Measurements from ENCODE around the gene BTBD2. TPM values are rescaled to one million over a fixed set of nuclear protein-coding genes. Genes with fewer than 3 reads are reported as not detected.

BTBD2 gene
- polyA plus RNA-seq, 1 donor = 83.9 TPM

DNA sequence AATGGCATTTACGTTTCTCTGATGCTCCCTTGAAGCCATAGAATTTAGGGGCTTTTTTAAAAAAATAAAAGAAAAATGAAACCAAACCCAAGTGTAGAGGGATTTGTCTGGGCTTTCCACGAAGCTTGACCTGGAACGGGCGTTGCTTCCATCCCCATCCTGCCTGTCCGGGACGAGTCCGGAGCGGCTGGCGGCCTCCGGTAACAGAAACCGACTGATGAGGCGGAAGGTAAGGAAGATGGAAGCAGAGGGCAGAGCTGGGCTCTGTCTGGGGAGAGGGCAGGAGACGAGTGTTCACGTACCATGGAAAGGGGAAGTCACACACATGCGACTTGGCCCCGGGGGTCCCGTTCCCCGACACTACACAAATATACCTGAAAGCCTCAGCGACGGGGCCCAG is 34.3 kb downstream of the BTBD2 start:
- DNase-seq = no peak

DNA sequence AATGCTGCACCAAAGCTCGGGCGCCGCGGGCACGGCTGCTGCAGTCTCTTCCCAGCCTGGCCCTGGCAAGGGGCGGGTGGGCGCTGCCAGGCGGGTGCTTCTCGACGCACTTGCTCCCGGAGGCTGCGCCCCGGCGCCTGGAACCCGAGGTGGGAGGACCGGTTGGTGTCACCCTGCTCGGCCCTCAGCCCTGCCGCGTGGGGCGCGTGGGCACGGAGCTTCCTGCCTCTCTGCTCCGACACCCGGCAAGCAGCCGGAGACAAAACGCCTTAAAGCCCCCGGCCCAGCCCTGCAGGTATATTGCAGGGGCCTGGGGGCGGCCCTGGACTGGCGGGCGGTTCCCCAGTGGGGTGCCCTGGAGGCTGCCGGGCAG is 34.7 kb downstream of the BTBD2 start:
- DNase-seq = no peak

DNA sequence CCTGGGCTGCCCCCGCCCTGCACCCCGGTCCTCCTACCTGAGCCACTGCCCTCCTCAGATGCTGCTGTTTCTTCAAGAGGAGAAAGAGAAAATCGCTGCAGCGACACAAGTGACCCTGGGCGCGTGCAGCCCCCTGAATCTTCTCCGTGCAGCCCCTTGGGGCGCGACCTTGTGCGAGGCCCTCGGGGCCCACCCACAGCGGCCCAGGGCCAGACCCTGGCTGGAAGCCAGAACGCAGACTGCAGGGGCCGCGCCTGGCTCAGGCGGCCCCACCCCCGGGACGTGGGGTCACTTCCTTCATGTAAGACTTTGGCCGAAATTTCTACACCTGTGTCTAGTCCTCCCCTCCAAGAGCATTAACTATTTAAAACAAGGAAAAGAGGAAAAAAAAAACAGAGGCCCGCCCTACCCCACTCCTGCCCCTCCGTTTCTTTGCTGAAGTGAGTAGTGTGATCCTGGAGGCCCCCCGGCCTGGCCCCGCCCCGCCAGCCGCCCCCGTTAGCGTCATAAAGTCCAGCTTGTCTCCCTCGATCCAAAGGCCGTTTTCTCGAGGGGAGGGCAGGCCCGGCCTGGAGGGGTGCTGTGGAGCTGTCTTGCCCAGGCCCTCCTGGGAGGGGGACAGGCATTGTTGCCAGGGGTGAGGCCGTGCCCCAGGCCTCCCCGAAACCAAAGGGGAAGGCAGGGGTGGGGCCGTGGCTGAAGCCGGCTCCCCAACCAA is 35.3 kb downstream of the BTBD2 start:
- DNase-seq = no peak

DNA sequence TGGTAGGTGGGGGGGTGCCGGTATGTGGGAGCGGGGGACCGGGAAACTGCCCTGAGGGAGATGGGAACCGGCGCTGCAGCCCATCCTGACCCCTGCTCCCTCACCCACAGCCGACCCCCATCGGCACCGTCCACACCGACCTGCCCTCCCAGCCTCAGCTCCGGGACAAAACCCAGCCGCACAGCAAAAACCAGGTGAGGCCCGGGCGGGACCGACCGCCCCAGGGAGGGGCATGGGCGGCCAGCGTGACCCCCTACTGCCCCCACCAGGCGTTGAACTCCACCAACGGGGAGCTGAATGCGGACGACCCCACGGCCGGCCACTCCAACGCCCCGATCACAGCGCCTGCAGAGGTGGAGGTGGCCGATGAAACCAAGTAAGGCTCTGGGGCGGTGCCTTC is 35.9 kb downstream of the BTBD2 start:
- no peak for DNase-seq

DNA sequence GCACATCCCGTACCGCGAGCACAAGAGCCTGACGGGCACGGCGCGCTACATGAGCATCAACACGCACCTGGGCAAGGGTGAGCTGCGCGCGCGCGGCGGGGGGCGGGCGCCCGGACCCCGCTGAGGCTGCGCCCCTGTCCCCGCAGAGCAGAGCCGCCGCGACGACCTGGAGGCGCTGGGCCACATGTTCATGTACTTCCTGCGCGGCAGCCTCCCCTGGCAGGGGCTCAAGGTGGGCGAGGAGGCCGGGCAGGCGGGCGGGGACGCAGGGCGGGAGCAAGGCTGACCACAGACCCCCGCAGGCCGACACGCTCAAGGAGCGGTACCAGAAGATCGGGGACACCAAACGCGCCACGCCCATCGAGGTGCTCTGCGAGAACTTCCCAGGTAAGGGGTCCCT is 36.5 kb downstream of the BTBD2 start:
- DNase-seq = no peak

DNA sequence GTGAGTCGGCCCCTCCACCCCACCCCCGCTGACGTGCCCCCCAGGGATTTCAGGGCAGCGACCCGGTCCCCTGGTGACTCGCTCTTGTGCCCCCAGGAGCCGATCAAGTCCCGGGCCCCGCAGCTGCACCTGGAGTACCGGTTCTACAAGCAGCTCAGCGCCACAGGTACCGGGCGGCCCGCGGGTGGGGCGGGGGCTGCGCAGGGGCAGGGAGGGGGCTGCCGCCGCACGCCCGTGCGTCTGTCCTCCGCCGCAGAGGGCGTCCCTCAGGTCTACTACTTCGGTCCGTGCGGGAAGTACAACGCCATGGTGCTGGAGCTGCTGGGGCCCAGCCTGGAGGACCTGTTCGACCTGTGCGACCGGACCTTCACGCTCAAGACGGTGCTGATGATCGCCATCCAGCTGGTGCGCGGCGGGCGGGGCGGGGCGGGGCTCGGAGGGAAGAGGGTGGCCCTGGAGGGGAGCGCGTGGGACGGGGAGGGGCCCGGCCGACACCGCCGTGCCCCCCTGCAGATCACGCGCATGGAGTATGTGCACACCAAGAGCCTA is 37.1 kb downstream of the BTBD2 start:
- no peak for DNase-seq

DNA sequence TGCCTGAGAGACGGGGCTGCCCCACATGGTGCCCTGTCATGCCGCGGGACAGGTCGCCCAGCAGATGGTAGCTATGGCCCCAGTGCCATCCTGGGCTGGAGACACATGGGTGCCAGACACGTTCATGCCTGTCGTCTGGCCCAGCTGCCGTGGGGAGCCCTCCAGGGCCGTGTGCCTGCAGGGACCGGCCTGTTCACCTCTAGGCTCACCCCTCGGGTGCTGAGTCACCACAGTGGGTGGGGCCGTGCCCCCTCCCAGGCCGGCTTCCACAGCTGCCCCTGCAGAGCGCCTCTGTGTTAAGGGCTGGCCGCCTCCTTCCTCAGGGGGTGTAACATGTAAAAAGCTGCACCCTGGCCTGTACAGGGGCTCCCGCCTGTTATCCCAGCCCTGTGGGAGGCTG is 38.4 kb downstream of the BTBD2 start:
- no peak for DNase-seq

DNA sequence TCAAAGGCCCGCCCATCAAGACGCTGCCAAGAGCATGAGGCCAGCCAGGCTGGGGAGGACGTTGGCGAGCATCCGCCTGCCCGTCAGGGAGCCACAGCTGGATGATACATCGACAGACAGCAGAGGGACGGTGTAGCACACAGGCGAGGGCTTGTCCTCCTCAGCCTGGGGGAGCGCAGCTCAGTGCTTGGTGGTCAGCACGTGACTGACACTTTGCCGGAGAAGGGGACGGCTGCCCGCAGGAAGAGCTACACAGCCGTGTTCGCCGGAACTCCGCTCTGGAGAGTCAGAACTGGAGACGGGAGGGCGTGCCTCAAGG is 40.4 kb downstream of the BTBD2 start:
- DNase-seq = no peak

DNA sequence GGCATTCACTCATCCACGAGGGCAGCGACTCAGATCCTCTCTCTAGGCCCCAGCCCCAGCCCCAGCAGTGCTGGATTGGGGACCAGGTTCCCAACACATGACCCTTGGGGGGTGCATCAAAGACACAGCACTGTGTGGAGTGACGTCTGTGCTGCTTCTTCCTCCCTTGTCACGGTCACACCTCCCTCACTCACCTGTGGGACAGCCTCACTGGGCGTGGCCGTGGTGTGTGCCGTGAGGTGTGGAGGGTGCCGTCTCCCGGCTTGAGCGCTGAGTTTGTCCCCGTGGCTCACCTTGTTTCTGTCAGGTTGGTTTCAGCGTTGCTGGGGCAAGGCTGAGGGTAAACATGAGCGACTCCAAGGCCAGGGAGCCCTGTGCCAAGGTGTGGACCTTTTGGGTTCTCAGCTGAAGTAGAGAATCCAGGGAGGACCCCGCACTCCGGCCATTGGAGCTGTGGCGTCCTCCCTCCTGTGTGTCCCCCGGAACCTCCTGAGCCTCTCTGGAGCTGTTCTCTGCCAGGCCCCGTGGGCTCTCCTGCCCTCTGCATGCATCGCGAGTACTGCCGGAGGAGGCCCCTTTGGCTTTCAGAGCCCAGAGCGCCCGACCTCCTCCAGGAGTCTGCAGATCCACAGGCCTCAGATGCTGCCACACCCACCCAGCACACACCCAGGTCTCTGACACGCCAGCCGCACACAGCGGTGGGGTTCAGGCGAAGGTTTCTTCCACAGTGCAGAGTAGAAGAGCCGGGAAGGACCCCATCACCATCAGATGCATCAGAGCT is 40.9 kb downstream of the BTBD2 start:
- no peak for DNase-seq

DNA sequence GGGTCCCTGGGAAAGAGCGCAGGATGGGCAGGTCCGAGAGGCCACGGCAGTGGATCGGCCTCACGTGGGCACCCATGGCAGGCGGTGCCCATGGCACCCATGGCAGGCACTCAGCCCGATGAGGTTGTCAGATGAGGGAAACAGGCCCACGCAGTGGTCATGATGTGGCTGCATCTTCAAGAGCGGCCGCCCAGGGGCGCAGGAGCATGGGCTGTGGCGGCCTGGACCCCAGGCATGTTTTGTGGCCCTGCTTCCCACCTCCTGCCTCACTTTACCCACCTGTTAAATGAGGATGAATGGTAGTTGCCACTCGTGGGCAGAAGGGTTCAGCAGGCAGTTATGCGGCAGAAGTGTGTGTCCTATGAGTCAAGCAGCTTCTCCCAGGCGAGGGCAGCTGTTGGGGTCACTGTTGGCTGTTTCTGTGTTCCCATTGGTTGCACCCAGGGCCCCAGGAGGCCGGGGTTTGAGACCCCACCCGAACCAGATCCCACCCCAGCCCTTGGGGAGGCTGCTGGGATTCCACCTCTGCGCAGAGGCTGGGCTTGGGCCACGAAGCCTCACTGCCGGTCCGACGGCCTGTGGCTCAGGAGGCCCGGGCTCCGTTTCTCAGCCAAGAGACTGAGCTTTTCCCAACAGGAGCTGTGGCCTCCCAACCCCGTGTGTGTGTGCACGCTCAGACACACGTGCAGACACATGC is 44.6 kb downstream of the BTBD2 start:
- DNase-seq = no peak

DNA sequence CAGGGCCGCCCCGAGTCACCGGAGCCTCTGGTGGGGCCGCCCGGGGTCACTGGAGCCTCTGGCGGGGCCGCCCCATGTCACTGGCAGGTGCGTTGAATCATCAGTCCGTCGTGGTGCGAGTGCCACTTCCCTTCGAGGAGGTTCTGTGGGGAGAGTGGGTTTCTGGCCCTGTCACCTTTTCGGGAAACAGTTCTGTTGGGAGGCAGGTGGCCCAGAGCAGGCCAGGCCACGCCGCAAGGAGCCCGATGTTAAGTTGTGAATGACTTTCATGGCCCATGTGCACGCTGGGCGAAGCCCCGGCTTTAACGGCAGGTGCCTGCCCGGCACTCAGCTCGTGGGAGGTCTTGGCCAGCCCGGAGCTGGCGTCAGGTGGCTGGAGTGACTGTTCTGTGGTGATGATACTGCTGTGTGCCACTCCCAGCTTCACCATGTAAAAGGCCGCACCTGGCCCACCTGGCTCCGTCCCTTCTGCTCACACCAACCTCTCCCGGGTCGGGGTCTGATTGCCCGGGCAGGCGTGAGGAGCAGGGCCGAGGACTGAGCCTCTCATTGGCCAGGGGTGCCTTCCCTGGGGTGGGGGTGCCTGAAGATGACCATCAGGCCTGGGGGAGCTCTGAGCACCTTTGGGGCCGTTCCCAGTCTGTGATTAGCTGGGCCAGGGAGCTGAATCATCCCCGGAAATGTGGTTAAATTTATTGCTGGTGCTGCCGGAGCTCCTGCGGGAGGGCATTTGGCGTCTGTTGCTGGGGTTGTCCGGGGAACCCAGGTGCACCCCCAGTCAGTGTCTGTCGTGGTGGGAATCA is 45.3 kb downstream of the BTBD2 start:
- no peak for DNase-seq

DNA sequence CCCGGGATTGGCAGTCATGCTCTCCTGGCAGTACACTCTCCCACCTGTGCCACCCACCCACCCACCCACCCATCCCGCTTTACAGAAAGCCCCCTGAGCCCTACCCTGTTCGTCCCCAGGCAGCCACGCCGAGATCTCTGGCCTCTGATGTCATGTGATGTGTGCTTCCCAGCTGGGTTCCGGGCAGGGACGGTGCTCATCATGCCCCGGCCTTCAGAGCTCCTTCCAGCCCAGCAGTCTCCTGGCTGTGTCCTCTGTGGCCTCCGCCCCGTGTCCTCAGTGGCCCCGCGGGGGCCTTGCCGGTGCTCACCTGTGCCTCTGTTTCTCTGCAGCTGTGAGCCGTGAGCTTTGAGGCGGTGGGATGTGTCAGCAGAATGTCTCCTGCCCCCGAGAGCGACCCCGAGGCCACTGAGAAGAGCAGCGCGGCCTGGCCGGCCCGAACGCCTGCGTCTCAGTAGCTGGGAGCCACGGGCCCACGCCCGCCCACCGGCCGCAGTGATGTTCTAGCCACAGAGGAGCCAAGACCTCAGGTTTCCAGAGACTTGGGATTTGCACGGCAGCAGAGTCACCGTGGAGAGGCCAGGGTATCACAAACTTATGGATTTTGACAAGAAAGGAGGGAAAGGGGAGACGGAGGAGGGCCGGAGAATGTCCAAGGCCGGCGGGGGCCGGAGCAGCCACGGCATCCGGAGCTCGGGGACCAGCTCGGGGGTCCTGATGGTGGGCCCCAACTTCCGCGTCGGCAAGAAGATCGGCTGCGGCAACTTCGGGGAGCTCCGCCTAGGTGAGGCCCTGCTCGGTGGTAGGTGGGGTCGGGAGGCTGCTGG is 46.1 kb downstream of the BTBD2 start:
- no peak for DNase-seq

DNA sequence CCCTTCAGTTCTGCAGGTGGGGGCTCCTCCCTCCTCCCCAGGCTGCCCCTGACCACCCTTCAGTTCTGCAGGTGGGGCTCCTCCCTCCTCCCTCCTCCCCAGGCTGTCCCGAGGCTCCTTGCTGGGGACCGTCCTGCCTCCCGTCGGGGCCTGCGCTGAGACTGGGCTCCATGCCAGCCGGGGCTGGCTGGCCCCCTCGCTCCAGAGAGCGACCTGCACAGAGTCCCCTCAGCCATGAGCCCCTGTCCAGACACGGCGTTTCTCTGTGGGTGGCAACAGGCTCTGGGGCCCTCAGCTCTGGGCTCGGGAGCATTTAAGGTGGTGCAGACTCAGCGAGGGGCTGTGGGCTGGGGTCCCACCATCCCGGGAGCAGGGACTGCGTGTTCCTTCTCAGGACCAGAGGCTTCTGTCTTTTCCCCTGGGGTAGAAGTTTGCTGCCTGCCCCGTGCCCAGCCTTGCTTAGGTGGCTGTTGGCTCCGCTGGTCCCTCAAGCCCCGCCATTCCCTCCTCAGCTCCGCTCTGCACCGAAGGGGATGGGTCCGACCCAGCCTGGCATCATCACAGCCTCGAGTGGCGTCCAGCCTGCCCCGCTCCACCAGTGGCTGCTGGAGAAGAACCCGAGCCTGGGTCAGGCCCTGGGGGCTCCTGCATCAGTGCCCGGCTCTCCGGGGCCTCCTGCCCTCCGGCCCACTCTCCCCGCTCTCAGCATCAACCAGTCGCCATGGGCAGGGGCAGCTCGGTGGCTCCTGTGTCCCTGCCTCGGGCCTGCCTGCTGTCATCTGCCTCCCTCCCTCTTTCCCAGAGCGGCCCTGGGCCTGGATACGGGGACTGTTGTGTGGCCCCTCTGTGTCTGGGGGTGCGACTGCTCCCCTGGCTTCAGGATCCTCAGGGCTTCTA is 47.0 kb downstream of the BTBD2 start:
- DNase-seq = no peak

DNA sequence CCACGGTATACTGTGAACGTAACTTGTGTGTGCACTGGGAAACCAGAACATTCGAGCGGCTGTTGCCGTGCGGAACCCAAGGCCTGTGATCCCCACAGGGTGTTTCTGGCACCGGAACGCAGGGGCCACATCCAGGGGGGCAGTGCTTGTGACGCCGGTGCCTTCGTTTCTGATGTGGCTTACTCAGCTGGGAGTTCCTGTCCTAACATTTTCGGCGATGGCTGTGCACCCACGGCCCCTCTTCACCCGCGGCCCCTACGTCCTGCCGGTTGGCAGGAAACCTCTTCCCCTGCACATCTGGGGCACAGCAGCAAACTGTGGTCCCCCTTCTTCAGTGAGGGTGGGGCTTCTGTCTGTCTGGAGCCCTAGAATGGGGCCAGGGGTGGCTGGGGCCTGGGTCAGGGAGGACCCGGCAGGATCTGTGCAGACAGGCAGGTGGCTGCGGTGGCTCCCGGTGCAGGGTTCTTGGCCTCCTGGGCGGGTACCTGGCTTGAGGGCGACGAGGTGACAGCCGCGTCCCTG is 48.4 kb downstream of the BTBD2 start:
- DNase-seq = no peak

DNA sequence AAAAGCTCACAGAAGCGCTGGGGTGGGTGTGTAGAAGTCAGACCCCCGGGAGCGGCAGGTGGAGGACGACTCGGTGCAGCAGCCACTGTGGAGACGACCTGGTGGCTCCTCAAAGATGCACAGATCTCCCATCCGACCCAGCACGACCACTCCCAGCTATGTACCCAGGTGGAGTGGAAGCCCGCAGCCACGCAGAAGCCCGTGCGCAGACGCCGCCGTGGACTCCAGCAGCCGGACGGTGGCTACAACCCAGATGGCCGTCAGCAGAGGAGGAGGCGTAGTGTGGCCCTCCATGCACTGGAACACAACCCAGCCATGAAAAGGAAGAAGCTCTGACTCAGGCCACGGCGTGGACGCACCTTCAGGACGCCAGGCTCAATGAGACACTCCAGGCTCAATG is 52.8 kb downstream of the BTBD2 start:
- no peak for DNase-seq

DNA sequence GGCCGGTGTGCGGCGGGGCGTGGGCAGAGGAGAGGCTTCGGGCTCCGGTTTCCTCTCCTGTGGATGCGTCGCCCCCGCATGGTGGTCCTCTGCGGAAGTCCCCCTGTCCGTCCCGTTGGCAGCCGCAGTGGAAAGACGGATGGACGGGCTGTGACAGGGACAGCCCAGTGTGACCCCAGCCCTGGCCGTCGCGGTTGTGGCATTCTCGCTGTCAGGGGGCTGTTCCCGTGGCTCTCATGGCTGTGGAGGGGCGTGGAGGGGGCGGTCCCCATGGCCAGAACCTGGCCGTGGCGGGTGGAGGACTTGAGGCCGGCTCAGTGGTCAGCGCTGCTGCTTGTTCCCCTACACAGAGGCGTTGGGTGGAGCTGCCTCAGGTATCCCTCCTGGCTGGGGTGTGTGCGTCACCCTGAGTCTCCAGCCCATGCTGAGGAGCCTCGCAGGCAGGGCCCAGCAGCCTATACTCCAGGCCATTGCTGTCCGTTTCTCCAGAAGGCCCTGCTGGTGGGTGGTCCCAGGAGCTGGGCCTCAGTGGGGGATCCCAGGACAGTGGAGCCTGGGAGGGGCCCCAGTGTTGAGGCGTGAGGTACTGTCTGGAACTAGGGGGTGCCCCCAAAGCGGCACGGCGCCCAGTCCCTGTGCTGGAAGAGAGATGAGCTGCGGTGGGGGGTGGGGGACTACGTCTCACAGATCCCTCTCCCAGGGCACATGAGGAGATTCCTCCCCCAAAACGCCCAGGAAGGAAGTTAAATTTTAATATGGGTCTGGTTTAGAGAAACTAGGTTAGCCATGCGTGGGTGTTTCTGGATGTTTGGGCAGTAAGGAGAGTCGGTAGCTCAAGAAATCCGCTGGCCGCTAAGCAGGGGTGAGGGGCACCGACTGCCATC is 54.3 kb downstream of the BTBD2 start:
- no peak for DNase-seq

DNA sequence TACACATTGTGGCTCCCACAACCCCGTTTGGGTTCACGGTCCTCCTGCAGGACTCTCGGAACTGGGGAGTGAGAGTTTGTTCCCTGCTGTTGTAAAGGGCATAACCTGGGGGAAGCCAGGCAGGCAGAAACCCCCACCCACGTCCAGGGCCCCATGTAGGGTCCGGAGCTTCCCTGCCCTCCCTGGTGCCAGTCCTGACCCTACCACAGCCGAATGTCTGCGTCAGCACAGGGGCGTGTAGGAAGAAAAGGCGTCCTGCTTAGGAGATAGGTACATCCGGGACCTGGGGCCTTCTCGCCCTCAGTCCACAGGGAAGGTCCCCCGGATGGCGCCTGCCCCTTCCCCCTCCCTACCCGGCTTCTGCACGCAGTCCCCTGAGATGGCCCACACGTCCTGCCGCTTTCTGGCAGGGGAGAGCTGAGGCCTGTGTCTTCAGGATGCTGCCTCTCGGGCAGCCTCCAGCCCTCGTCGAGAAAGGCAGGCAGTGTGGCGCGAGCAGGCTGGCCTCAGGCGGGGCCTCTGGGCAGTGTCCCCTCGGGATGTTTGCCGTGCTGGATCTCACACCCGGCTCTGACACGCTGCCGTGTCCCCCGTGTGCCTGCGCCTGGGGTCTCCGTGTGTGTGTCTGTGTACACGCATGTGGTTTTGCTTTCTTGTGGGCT is 55.5 kb downstream of the BTBD2 start:
- DNase-seq = no peak

DNA sequence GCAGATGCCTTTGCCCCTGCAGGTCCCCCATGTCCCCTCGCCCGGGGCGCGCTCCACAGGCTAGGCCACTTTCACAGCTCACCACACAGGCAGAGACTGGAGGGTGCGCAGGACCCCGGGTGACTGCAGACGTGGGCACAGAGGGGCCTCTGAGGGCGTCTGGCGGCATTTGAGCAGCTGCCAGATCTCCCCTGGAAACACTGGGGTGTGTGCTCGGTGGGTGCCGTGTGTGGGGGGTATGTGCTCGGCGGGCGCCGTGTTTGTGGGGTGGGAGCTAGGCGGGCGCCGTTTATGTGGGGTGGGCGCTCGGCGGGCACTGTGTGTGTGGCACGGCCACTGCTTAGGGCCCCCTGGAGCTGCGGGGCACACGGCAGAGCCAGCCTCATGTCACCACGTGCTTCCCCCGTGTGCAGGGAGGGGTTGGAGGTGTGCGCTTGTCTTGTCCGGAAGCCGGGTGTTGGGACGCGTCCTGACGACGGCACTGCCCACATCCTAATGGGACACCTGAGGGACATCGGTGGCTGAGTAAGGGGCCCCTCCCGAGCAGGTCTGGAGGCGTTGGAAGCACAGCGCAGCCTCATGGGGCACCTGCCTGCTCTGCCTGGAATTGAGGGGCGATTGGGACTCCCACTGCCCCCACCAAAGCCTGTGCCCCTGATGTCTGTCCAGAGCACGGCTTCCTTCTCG is 57.8 kb downstream of the BTBD2 start:
- DNase-seq = no peak
